ENCODE measurements around the gene FOXN1. TPM values are rescaled to one million over a fixed set of nuclear protein-coding genes. Genes with fewer than 3 reads are reported as not detected.

The FOXN1 gene
- total and polyA plus RNA-seq, 2 of the 13 experiments (the other 11 are each of a cell fraction or from before 2014, with no cell fraction given): 0.01 TPM; not detected in 1

DNA sequence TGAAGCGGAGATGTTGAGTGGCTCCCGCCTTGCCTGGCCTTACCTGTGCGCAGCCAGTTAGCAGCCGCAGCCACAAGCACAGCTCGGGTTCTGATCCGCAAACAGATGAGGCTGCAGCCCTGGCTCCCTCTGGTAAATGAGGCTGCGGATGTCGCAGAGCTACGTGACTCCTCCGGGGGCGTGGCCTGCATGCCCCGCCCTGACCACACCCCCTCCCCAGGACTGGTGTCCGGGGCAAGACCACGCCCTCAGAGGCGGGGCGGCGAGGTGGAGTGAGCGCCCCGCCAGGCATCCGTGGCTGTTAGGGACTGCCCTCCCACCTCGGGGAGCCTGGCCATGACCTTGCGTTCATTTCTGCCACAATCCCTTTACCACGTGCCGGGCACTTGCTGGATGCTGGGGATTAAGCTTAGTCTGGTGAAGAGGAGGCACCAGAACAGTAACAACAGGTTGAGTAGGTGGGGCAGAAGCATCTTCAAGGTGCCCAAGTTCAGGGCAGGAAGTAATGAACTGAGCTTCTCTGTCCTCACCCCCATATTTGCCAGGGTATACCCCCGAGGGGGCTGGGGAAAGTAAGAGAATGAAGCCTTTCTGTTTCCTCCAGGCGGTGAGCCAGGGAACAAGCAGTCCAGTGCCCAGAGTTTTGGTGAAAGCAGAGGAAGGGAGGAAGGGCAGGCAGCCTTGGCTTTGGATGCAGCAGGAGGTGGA is 70.8 kb downstream of the FOXN1 start, which contains the start of gene ALDOC (continued):
- TF ChIP-seq IKZF4 (CRISPR knock-in tag; IDR thresholded peaks at IDR 0.05; ENCODE audit: borderline replicate concordance, low read depth, not compliant biosample characterization) (no peak), ZNF761 (CRISPR knock-in tag; conservative IDR thresholded peaks at IDR 0.05) (no peak), ZFP37 (CRISPR knock-in tag; IDR thresholded peaks at IDR 0.05; ENCODE audit: borderline replicate concordance) (peak; percentile 96), GFI1 (CRISPR knock-in tag; IDR thresholded peaks at IDR 0.05; ENCODE audit: borderline replicate concordance) (no peak), ZNF256 (CRISPR knock-in tag; conservative IDR thresholded peaks at IDR 0.05) (0 out of 2 replicates have a peak, but pooled peaks have one; percentile 25), YEATS2 (CRISPR knock-in tag; IDR thresholded peaks at IDR 0.05; ENCODE audit: borderline replicate concordance) (0 out of 2 replicates have a peak, but pooled peaks have one; percentile 14), BRD4 (CRISPR knock-in tag; IDR thresholded peaks at IDR 0.05) (0 out of 2 replicates have a peak, but pooled peaks have one; percentile 36), GATAD1 (CRISPR knock-in tag; IDR thresholded peaks at IDR 0.05) (peak; percentile 65; the same call in 1 of the 2 replicates), ZMYM4 (CRISPR knock-in tag; IDR thresholded peaks at IDR 0.05) (peak; percentile 44; the same call in 1 of the 2 replicates), SPEN (CRISPR knock-in tag; IDR thresholded peaks at IDR 0.05; ENCODE audit: low read depth) (peak; percentile 66; the same call in 1 of the 2 replicates), TBX2 (CRISPR knock-in tag; IDR thresholded peaks at IDR 0.05; ENCODE audit: borderline replicate concordance) (peak; percentile 77)
- TF ChIP-seq, protein P1, sequence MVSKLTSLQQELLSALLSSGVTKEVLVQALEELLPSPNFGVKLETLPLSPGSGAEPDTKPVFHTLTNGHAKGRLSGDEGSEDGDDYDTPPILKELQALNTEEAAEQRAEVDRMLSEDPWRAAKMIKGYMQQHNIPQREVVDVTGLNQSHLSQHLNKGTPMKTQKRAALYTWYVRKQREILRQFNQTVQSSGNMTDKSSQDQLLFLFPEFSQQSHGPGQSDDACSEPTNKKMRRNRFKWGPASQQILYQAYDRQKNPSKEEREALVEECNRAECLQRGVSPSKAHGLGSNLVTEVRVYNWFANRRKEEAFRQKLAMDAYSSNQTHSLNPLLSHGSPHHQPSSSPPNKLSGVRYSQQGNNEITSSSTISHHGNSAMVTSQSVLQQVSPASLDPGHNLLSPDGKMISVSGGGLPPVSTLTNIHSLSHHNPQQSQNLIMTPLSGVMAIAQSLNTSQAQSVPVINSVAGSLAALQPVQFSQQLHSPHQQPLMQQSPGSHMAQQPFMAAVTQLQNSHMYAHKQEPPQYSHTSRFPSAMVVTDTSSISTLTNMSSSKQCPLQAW (CRISPR knock-in tag; IDR thresholded peaks at IDR 0.05): peak; percentile 36
- TF ChIP-seq, protein P2, sequence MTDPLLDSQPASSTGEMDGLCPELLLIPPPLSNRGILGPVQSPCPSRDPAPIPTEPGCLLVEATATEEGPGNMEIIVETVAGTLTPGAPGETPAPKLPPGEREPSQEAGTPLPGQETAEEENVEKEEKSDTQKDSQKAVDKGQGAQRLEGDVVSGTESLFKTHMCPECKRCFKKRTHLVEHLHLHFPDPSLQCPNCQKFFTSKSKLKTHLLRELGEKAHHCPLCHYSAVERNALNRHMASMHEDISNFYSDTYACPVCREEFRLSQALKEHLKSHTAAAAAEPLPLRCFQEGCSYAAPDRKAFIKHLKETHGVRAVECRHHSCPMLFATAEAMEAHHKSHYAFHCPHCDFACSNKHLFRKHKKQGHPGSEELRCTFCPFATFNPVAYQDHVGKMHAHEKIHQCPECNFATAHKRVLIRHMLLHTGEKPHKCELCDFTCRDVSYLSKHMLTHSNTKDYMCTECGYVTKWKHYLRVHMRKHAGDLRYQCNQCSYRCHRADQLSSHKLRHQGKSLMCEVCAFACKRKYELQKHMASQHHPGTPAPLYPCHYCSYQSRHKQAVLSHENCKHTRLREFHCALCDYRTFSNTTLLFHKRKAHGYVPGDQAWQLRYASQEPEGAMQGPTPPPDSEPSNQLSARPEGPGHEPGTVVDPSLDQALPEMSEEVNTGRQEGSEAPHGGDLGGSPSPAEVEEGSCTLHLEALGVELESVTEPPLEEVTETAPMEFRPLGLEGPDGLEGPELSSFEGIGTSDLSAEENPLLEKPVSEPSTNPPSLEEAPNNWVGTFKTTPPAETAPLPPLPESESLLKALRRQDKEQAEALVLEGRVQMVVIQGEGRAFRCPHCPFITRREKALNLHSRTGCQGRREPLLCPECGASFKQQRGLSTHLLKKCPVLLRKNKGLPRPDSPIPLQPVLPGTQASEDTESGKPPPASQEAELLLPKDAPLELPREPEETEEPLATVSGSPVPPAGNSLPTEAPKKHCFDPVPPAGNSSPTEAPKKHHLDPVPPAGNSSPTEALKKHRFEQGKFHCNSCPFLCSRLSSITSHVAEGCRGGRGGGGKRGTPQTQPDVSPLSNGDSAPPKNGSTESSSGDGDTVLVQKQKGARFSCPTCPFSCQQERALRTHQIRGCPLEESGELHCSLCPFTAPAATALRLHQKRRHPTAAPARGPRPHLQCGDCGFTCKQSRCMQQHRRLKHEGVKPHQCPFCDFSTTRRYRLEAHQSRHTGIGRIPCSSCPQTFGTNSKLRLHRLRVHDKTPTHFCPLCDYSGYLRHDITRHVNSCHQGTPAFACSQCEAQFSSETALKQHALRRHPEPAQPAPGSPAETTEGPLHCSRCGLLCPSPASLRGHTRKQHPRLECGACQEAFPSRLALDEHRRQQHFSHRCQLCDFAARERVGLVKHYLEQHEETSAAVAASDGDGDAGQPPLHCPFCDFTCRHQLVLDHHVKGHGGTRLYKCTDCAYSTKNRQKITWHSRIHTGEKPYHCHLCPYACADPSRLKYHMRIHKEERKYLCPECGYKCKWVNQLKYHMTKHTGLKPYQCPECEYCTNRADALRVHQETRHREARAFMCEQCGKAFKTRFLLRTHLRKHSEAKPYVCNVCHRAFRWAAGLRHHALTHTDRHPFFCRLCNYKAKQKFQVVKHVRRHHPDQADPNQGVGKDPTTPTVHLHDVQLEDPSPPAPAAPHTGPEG (CRISPR knock-in tag; IDR thresholded peaks at IDR 0.05): no peak
- TF ChIP-seq, protein P3, sequence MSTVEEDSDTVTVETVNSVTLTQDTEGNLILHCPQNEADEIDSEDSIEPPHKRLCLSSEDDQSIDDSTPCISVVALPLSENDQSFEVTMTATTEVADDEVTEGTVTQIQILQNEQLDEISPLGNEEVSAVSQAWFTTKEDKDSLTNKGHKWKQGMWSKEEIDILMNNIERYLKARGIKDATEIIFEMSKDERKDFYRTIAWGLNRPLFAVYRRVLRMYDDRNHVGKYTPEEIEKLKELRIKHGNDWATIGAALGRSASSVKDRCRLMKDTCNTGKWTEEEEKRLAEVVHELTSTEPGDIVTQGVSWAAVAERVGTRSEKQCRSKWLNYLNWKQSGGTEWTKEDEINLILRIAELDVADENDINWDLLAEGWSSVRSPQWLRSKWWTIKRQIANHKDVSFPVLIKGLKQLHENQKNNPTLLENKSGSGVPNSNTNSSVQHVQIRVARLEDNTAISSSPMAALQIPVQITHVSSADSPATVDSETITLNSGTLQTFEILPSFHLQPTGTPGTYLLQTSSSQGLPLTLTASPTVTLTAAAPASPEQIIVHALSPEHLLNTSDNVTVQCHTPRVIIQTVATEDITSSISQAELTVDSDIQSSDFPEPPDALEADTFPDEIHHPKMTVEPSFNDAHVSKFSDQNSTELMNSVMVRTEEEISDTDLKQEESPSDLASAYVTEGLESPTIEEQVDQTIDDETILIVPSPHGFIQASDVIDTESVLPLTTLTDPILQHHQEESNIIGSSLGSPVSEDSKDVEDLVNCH (CRISPR knock-in tag; IDR thresholded peaks at IDR 0.05): no peak
- TF ChIP-seq, protein P4, sequence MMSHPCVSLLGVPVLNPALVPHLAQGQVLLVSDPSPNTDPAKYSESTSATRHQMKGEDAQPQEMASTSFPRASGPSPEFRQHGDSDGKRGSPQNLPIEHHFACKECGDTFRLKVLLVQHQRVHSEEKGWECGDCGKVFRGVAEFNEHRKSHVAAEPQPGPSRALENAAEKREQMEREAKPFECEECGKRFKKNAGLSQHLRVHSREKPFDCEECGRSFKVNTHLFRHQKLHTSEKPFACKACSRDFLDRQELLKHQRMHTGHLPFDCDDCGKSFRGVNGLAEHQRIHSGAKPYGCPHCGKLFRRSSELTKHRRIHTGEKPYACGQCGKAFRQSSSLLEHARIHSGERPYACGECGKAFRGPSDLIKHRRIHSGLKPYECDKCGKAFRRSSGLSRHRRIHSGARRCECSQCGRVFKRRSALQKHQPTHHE (CRISPR knock-in tag; IDR thresholded peaks at IDR 0.05; ENCODE audit: borderline replicate concordance): peak; percentile 63; the same call in 1 of the 2 replicates
- TF ChIP-seq, protein P5, sequence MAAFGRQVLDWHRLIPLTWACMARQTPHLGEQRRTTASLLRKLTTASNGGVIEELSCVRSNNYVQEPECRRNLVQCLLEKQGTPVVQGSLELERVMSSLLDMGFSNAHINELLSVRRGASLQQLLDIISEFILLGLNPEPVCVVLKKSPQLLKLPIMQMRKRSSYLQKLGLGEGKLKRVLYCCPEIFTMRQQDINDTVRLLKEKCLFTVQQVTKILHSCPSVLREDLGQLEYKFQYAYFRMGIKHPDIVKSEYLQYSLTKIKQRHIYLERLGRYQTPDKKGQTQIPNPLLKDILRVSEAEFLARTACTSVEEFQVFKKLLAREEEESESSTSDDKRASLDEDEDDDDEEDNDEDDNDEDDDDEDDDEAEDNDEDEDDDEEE (CRISPR knock-in tag; IDR thresholded peaks at IDR 0.05): 0 out of 2 replicates have a peak, but pooled peaks have one; percentile 39

Measured in HepG2 (cell line).